ENCODE measurements around the gene RNF217.

The RNF217 gene

GRCh38 chr6:124989136-124989983, 27.1 kb downstream of the RNF217 start:
- DNase-seq (ENCODE audit: low read depth in 2 of 2) = no peak

DNA sequence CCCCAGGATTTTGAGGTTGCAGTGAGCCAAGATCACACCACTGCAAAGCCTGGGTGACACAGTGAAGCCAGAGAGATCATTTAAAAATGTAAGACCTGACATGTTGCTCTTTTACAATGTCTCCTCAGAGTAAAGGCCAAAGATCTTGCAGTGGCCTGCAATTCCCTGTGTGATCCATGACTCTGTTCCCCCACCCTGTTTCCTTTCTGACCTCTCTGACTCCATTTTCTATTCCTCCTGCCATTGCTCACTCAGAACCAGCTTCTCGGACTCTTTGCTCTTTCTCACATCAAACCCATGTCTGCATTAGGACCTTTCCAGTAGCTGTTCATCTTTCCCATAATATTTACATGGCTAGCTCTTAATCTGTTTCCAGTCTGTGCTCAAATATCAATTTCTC, 28.8 kb downstream of the RNF217 start:
- no peak for DNase-seq (ENCODE audit: low read depth in 2 of 2)

- DNase-seq (ENCODE audit: low read depth in 2 of 2) = no peak
Observed at GRCh38 chr6:124991764-124992295, 29.6 kb downstream of the RNF217 start.

DNA sequence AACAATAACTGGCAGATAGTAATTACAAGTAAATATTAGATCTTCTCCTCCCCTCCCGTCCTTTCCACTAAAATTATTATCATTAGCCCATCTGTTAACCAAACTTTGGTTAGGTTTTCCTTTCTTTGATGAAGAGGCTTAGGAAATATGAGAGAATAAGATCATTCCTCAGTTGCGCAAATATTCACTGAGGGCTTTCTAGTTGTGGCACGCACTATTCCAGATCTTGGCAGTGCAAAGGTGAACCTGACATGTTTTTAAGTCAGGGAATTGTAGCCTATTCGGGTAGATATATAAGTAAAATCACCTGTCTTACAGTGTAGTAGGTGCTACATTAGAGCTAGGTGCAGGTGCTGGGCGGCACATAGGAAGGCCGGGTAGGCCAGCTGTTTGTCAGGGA, 31.1 kb downstream of the RNF217 start:
- DNase-seq (ENCODE audit: low read depth in 2 of 2) = no peak

DNA sequence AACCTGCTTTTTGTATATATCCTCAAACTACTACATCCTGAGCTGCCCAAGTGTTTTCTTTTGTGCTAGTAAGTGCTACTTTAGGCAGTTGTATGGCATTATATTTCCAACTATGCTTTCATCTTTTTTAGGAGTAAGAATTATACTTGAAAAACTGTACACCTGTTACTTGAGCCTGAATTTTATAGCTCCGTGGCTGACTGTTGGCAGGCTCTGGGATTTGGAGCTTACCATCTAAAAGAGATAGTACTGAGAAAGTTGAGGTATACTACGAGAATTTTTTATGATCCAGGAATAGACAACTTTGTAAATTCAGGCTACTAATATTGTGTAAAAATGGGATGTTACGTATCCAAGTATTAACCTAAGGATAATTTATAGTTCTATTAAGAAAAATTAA, 32.4 kb downstream of the RNF217 start:
- DNase-seq (ENCODE audit: low read depth in 2 of 2) = no peak

GRCh38 chr6:124995131-124995530, 32.9 kb downstream of the RNF217 start:
- DNase-seq (ENCODE audit: low read depth in 2 of 2) = no peak

- DNase-seq (ENCODE audit: low read depth in 2 of 2) = no peak
Observed at GRCh38 chr6:124995645-124996325, 33.5 kb downstream of the RNF217 start.

- DNase-seq (ENCODE audit: low read depth in 2 of 2) = no peak
Observed at GRCh38 chr6:124996411-124996810, 34.2 kb downstream of the RNF217 start.

DNA sequence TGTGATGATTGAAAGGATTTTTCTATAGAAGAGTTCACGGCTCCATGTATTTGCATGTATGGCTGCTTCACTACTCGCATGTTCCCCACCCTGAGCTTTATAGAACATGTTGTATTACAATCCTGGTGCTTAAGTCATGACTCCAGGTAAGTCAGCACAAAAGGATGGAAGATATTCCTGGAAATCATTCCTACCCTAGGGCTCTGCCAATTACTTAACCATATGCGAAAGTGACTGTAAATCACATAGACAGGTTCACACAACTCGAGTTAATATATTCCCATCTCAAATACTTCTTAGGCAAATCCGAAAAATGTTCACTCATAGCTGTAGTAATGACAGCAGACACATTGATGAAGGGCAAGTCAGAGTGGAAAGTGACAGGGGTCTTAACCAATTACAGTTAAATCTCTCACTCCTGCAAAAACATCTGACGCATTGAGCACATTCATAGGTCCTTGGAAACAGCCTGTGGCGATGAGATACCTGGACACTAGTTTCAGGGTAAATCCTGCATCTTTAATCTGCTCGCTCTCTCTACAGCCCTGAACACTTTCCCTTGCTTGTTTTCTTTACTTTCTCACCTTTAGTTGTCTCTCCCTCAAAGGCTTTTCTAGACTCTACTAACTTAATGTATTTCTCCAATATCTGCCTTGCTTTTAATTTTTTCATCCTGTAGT, 35.1 kb downstream of the RNF217 start:
- no peak for DNase-seq (ENCODE audit: low read depth in 2 of 2)

DNA sequence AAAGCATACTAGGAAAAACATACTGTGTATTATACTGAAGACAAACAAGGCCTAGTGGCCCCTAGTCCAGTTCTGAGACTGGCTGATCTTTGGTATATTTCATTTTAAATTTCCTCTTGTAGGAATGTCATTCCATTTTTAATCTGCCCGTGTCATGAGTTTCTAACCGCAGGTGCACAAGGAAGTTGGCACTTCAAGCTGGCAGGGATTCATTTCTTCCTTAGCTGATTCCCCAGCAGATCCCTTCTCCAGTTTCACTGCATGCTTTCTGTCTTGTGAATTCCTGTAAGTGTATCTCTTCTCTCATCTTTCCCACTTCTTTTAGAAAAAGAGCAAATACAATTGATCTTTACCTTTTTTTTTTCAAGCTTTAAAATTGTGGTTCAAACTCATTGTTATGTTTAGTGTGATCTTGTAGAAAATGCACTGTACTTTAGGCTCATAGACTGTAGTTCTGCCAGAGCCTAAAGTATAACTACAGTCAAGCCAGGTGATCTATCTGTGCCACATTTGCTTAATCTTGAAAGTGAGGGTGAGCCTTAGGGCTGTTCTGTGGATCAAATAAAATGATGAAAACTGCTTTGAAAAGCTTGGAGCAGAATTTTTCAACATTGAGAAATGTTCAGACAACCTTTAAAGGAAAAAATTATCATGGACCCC, 37.0 kb downstream of the RNF217 start:
- DNase-seq (ENCODE audit: low read depth in 2 of 2) = no peak

DNA sequence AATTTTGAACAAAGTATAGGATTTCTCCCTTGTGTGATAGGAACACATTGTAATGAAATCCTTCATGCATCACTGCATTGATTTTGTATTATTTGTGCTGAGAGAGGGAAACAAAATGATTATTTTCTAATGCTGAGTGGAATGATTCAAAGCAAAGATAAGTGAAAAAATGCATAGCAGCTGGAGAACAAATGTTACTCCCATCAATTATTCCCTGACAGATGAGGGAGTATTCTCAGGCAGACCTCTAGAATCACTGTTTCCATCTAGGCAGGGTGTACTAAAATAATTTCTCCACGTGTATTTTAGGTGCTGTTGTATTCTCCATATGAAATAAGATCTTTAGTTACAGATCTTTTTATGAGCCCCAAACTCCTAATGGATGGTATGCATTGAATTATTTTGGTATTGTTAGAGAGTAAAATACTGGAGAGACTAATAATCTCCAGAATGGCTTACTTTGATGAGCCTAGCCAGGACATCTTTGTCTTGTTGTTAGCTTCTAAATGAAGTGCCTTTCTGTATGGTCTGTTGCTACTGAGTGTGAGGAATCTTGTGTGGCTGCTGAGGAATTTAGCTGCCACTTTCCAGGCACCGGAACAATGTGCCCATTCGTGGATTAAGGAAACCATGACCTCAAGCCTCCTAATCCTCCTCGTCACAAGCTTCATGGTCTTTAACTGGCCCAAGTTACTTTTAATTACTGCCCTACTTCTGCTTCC, 39.6 kb downstream of the RNF217 start:
- no peak for DNase-seq (ENCODE audit: low read depth in 2 of 2)

DNA sequence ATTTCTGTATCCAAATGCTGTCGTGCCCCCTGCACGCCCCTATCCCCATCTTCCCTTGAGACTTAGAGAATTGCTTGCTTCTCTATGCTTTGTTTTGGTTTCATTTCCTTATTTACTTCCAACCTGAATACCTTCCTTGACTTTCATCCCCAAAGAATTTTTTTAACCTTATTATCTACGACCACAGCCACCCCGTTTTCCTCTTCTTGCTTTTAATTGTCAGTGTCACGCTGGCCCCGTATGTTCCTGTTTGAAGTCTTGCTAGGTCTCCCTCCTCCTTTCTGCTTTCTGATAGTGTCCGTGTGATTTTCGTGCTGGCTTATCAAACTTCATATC, 40.1 kb downstream of the RNF217 start:
- DNase-seq (ENCODE audit: low read depth in 2 of 2) = no peak

- no peak for DNase-seq (ENCODE audit: low read depth in 2 of 2)
Observed at GRCh38 chr6:125003070-125003469, 40.8 kb downstream of the RNF217 start.

GRCh38 chr6:125004198-125004597, 42.0 kb downstream of the RNF217 start:
- no peak for DNase-seq (ENCODE audit: low read depth in 2 of 2)

GRCh38 chr6:125004797-125005595, 42.8 kb downstream of the RNF217 start:
- no peak for DNase-seq (ENCODE audit: low read depth in 2 of 2)

GRCh38 chr6:125008261-125008703, 46.0 kb downstream of the RNF217 start:
- no peak for DNase-seq (ENCODE audit: low read depth in 2 of 2)

- DNase-seq (ENCODE audit: low read depth in 2 of 2) = no peak
Observed at GRCh38 chr6:125008957-125009356, 46.7 kb downstream of the RNF217 start.

DNA sequence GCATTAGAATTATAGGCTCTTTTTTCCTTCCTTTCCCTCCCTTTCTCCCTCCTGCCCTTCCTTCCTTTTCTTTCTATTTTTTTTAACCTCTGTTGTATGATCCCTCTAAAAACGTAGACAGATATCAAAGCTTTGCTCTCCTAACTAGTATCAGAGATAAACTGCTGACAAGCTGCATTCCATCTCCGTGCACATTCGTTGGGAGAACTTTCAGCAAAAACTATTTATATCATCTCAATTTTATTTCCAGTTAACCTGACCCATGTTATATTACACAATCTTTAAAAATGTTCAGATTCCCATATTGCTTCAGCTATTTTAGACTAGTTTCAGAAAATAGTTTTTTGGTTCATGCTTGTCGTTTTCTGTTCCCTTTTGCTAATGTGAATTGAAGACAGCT, 47.3 kb downstream of the RNF217 start:
- DNase-seq (ENCODE audit: low read depth in 2 of 2) = no peak

DNA sequence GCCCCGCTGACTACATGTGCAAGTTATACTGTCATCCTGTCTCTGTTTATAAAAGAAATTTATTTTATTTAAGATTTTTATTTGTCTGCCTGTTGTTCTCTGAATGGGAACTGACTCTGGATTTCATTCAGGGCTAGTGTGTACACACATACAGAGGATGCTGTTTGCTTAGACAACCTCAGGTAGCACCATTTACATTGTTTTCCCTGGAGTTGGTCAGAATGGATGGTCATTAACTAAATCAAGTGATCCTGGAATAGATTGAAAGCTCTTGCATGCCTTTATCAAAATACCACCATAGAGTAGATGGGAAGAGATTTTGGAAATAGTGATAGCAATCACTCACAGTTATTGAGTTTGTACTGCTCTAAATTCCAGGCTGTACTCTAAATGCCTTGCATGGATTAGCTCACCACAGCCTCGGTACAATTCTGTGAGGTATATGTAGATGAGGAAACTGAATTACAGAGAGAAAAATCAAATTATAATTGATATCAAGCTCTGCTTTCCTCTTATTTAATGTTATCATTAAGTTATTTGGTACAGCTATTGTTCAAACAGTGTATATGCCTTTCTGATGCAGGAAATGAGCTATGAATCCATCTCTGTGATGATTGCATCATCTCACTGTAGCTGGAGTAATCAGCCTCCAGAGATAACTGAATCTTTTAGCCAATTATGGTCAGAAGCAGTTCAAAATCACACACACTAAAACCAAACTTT, 51.9 kb downstream of the RNF217 start:
- DNase-seq (ENCODE audit: low read depth in 2 of 2) = no peak

DNA sequence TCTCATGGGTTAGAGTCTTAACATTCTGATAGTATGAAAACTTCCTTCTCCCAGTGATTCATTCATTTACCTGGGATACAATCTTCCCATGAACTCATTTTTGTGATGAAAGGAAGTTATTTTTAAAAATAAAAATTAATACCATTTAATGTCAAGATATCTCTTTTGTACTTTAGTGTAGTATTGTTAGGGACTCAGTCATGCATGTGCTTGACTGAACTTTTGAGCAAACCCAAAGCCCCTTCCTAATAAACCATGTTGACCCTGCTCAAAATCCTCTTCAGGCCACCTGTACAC, 52.4 kb downstream of the RNF217 start:
- DNase-seq (ENCODE audit: low read depth in 2 of 2) = no peak

Measured in stimulated activated CD8-positive, alpha-beta memory T cell treated with anti-CD3 and anti-CD28 coated beads, Interleukin-7, amount 100 ng/mL, for 1 hour (primary cell).